Urothelium cell line (cell line): ENCODE results near the gene HMOX1.
A peak's percentile ranks its signal among the peaks of the same experiment; 100 is the strongest.

Experiments used
- DNase-seq: peaks from one replicate; pipeline ENCODE4 v3.0.0; 2011; ENCODE audit warnings: low spot score, mixed read lengths
- FAIRE-seq: peaks from 2 replicates; lab custom pipeline; 2011; peaks lifted over from hg19 to GRCh38; lab: Jason Lieb, UNC

Gene HMOX1

DNA sequence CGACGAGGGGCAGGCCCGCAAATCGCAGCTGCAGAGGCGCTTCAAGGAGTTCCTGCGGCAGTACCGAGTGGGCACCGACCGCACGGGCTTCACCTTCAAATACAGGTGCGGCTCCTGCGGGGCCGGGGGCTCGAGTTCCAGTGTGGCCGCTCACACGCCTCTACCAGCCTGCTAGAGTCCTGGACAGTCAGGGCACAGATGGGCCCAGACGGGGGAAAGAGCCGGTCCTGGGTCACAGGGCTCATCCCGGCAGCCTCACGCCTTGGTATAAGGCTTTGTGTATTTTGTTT, 19.6 kb downstream of the HMOX1 start:
- peak; percentile 64 for DNase-seq
- FAIRE-seq, result no peak

DNA sequence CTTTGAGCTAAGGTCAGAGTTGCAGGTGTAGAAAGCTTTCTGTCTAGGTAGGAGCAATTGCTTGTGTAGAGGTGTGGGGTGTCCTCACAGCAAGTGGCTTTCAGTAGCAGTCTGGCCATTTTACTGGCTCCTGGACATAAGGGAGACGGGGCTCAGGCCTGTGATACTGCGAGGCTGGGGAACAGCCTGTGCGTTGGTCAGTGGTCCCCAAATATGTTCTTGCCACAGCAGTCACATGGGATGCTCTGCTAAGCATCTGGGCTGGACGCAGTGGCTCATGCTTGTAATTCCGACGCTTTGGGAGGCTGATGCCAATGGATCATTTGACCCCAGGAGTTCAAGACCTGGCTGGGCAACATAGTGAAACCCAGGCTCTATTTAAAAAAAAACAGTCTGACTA, 21.0 kb downstream of the HMOX1 start:
- no peak for DNase-seq
- FAIRE-seq, result no peak

DNA sequence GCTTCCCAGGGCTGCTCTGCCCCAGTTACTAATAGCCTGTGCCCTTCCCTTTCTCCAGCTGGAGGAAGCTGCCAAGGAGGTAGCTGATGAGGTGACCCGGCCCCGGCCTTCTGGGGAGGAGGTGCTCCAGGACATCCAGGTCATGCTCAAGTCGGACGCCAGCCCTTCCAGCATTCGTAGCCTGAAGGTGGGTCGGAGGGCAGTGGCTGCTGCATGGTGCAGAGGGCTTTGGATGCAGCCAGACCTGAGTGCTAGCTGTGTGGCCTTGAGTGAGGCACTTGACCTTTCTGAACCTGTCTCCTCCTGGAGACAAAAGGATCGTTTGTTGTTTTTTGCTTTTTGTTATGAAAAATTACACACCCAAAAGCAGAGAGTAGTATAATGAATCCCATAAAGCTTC, 22.5 kb downstream of the HMOX1 start:
- DNase-seq (no peak), FAIRE-seq (peak; percentile 40)

DNA sequence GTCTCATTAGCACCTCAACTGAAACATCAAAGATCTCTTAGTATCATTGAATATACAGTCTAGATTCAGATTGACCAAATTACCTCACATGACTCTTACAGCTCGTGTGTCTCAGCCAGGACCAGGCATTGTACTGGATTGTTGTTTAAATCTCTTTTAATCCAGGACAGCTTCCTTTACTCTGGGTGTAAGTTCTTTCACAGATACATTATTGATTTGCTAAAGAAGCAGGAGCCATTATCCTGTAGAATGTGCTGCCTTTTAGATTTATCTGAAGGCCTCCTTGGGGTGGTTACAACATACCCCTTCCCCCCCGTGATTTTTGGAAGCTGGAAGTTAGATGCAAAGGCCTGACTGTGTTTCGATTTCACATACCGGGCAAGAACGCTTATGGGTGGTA, 23.3 kb downstream of the HMOX1 start:
- DNase-seq, result no peak
- FAIRE-seq, result peak; percentile 75

DNA sequence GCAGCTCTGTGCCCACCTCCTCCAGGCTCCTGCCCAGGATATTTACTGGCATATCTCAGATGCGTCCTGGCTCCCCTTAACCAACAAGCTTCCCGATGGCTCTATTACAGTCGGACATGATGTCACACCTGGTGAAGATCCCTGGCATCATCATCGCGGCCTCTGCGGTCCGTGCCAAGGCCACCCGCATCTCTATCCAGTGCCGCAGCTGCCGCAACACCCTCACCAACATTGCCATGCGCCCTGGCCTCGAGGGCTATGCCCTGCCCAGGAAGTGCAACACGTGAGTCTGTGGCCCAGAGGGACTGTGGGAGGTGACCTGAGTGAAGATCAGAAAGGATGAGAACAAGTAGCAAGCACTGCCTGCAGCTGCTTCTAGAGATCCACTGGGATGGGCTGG, 25.5 kb downstream of the HMOX1 start:
- DNase-seq, result no peak
- peak; percentile 99 for FAIRE-seq

DNA sequence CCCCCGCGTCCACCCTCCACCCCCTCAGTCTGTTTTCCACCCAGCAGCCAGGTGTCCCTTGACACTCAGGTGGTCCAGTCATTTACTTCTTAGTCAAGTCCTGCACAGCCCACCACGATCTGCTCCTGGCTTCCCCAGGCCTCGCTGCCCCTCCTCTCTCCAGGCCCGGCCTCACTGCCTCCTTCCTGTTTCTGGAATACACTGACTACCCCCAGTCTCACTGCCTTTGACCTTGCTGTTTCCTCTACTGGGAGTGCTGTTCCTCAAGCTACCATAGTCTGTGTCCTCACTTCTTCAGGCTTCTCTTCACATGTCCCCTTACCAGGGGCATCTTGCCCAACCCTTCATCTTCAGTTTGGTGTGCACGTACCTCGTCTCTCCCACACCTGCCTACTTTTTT, 26.5 kb downstream of the HMOX1 start:
- FAIRE-seq, result no peak
- DNase-seq, result no peak

DNA sequence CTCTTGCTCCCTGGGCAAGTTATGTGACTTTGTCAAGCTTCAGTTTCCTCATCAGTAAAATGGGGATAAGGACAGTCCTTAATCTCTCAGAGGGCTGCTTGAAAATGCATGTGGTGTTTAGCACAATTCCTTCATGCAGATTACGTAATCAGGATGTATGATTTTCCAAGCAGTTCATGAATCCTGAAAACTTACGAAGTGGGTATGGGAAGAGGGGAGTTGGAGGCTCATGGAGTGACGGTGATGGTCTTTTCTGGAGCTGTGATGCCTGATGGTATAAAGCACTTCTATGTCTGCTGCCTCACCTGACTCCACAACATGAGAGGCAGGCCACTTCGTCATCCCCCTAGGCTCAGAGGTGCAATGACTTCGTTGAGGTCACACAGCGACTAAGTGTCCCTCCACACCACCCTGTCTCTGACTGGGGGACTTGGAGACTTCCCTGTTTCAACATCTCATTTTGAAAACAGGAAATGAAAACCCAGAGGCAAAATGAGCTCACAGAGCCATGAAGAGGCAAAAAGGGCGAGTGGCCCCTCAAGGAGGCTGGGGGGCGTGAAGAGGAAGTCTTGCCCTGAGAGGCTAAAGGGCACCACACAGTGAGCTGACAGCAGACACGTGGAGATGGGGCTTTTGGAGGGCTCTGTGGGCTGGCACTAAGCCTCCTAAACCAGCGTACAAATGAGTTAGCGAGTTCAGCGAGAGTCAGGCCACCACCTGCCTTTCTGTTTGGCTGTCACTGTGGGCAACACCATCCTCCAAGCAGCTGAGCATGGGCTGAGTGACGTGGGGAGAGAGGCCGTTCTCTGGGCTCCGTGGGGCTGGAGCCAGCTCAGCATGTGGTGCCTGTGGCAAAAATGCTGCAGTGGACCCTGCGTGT, 29.1 kb downstream of the HMOX1 start:
- peak; percentile 97 for FAIRE-seq
- no peak for DNase-seq

DNA sequence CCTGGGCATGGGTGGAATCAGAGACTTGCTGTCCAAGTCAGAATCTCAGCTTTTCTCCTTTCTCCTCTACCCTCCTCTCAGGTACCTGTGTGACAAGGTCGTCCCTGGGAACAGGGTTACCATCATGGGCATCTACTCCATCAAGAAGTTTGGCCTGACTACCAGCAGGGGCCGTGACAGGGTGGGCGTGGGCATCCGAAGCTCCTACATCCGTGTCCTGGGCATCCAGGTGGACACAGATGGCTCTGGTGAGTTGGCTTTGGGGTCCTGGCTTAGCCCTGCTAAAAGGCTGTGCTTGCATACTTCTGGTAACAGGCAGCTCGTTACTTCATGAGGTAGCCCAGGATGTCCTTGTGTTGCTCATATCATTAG, 29.8 kb downstream of the HMOX1 start:
- no peak for DNase-seq
- FAIRE-seq, result no peak

DNA sequence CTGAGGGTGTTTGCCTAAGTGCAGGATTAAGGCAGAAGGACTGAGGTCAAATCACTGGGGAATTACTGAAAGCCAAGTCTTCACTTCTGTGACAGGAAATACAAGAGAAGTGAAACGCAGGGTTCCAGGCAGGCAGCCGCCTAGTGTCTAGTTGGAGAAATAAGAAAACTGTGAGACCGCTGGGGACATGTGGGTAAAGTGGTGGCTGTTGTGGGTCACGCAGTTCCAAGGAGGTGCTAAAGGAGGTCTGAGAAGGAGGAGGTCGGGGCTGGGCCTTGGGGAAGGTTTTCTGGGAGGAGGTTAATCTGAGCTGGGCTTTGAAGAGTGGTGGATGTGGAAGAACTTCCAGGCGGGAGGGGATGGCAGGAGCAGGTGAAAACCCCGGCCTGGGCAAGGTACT, 30.2 kb downstream of the HMOX1 start:
- no peak for FAIRE-seq
- no peak for DNase-seq

DNA sequence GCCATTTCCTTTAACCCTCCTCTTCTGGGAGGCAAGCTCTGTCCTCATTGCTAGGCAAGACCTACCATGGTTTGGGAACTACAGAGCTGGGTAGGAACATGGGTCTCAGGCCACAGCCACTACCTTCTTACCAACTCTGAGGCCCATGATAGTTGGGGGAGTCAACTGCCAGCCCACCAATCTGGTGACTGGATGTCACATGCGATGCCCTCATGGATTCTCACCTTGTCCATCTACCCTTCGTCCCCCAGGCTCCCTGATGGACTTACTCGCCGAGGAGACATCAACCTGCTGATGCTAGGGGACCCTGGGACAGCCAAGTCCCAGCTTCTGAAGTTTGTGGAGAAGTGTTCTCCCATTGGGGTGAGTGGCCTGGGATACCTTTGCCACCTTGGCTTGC, 32.7 kb downstream of the HMOX1 start:
- FAIRE-seq, result no peak
- no peak for DNase-seq

DNA sequence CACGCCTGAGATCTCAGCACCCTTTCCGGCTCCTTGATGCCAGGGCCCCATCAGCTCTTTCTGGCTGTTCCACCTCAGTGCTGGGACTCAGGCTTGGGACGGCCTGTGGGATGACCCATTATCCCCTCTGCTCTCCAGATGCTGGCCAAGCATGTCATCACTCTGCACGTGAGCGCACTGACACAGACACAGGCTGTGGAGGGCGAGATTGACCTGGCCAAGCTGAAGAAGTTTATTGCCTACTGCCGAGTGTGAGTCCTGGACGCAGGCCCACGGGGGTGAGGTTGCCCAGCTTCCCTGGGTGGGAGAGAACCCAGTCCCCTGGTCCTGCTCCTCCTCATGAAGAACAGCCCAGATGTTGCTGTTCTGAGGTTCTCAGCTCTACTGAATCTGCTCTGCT, 36.7 kb downstream of the HMOX1 start:
- DNase-seq (no peak), FAIRE-seq (no peak)

DNA sequence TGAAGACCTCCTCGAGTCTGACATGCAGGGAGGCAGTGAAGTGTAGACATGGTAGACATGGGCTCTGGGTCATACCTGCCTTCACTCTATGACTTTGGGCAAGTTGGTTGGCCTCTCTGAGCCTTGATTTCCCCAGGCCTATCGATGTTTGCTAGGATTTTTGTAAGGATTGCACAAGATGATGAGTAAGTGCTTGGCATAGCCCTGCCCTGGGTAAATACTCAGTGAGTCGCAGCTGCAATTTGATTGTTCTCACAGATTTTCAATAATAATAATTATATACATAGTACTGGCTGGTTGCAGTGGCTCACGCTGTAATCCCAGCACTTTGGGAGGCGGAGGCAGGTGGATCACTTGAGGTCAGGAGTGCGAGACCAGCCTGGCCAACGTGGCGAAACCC, 37.2 kb downstream of the HMOX1 start:
- DNase-seq, result no peak

DNA sequence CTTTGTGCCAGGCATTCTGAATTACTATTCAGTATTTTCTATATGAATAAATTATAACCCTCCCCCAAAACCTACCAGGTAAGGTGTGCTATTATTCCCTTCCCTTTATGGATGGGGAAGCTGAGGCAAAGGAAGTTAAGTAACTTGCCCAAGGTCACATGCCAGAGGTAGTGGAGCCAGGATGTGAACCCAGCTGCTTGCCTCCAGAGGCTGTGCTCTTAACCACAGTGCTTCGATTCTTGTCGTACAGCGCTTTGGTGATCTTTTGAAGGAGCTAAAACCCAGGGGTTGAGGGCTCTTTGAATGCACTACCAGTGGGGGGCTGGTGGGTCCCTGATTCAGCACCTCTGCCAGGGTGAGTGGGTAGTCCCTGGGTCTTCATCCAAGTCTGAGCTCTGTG, 37.8 kb downstream of the HMOX1 start:
- DNase-seq (no peak), FAIRE-seq (no peak)

More for the DNA sequence above, 37.2 kb downstream of the HMOX1 start:
- no peak for FAIRE-seq

DNA sequence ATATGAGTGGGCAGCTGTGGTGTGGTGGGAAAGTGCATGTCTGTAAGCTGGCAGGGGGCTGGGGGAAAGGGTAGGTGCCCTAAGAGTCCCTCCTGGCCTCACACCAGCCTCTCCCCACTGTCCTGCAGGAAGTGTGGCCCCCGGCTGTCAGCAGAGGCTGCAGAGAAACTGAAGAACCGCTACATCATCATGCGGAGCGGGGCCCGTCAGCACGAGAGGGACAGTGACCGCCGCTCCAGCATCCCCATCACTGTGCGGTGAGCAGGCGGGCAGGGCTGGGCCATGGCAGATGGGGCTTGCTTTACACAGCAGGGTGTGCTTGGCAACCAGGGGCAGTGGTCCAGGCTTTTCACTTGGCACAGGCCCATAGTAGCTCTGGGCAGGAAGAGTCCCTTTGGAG, 38.9 kb downstream of the HMOX1 start:
- no peak for FAIRE-seq
- DNase-seq, result no peak

DNA sequence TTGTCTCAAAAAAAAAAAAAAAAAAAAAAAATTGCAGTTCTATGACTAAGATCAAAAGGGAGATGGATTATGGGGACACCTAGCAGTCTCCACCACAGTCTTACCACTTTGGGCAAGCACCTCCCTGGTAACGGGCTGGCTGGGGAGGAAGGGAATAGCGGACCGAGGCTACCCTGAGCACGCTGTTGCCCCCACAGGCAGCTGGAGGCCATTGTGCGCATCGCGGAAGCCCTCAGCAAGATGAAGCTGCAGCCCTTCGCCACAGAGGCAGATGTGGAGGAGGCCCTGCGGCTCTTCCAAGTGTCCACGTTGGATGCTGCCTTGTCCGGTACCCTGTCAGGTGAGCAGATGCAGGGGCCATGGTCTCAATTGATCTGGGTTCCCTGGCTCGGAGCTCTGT, 40.2 kb downstream of the HMOX1 start:
- FAIRE-seq (no peak), DNase-seq (no peak)

DNA sequence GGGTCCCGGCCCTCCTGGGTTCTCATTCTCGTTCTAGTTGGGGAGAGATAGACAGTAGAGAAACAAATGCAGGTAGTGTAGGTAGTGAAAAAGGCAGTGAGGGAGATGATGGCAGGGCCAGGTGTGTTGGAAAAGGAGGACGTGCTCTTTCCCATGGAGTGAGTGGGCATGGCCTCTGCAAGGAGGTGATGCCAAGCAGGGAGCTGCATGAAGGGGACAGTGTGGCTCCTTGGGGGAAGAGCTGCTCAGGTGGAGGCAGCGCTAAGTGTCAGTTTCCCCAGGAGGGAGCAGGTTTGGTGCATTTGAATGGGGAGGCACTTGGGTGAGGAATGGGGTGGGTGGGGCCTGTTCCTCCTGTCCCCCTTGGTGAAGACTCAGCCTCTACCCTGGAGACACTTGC, 41.2 kb downstream of the HMOX1 start:
- FAIRE-seq (no peak), DNase-seq (no peak)

DNA sequence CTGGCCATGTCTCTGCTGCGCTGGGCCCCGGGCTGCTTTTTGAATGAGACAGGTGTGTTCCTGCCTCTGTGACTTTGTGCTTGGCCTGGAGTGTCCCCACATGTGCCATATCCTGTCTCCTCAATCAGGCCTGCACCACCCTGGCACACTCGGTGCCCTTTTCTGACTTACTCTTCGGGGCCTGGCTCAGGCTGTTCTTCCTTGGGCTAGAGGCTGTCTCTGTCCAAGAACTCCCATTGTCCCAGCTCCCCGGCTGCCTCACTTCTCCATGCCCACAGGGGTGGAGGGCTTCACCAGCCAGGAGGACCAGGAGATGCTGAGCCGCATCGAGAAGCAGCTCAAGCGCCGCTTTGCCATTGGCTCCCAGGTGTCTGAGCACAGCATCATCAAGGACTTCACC, 42.0 kb downstream of the HMOX1 start:
- DNase-seq (no peak), FAIRE-seq (no peak)

DNA sequence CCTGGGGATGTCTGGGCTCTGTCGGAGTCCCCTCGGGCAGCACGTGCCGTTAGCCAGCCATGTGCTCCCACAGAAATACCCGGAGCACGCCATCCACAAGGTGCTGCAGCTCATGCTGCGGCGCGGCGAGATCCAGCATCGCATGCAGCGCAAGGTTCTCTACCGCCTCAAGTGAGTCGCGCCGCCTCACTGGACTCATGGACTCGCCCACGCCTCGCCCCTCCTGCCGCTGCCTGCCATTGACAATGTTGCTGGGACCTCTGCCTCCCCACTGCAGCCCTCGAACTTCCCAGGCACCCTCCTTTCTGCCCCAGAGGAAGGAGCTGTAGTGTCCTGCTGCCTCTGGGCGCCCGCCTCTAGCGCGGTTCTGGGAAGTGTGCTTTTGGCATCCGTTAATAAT, 43.2 kb downstream of the HMOX1 start:
- FAIRE-seq, result no peak
- DNase-seq, result no peak

DNA sequence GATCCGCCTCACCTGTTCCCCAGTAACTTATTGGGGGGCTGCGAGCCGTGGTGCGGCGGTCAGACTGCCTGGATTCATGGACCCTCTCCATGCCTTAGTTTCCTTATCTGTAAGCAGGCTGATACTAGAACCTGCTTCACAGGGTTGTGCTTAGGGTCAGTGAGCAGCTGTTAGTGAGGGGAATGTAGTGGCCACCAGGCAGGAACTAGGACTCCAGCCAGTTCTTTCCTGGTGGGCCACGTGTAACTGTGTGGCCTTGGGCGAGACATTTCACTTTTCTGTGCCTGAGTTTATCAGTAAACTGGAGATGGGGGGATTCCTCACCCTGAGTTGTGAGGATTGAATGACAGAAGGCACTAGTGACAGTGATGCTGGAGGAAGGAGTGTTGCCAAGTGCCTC, 43.9 kb downstream of the HMOX1 start:
- DNase-seq (no peak), FAIRE-seq (no peak)

DNA sequence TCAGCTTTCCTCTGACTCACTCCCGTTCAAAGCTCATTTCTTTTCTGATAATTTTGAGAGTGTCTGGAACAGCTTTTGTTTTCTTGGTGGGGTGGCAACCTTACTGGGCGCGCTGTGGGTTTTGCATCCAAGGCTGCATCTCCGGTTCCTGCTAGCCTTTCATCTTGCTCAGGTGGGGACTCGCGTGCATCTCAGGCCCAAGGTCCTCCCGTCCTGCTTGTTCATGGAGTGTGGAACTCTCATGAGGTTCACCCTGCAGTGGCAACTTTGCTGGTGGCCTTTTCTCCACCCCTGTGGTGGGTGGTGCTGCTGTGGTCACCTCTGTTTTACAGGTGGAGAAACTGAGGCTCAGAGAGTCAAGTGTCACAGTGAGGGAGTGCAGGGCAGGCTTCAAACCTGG, 44.6 kb downstream of the HMOX1 start:
- no peak for DNase-seq
- FAIRE-seq, result no peak

DNA sequence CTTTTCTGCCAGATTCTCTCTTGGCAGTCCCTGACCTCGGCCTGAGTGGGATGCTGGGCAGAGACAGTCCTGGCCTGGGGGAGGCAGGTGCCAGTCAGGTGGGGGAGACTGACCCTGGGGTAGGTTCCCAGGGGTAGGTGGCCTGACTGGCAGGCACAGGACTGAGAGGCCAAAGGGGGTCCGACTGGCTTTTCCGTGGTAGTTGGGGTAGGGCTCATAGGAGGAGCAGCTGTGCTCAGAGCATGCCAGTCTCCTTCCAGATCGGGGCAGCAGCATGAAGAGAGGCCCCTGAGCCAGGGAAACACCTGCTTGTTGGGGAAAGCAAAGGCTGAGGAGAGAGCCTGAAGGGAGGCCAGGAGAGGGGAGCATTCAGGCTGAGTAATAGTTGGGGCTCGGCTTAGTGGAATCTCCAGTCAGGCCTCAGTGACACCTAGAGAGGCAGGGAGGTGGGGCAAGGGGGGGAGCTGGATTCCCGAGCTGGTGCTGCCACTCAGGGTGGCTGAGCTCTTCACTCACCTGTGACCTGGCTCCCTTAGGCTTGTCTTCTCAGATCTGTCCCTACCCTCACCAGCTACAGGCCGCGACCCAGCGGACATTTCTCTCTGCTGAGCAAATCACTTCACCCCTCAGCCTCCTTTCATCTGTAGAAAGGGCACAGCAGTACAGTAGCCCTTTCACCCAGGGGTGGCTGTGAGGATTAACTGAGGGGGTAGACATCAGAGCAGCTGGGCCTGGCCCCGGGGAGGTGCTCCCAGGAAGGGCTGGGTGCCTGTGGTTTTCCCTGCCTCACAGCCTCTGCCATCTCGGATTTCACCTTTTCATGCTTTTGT, 45.3 kb downstream of the HMOX1 start:
- DNase-seq, result no peak
- no peak for FAIRE-seq

DNA sequence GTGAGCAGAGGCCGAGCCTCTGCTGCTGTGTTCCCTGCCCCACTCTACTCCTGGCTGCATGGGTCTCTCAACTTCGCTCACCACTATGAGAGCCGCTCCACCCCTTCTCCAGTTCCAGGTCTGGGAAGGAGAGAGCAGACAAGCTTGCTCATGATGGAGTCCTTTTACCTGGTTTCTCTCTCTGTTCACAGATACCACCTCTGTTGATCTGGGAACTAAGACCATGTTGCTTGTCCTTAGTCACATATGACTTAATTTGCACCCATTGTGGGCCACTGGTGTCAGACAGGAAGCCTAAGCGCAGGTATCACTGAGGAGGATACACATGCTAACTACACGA, 45.9 kb downstream of the HMOX1 start:
- FAIRE-seq, result no peak
- no peak for DNase-seq

DNA sequence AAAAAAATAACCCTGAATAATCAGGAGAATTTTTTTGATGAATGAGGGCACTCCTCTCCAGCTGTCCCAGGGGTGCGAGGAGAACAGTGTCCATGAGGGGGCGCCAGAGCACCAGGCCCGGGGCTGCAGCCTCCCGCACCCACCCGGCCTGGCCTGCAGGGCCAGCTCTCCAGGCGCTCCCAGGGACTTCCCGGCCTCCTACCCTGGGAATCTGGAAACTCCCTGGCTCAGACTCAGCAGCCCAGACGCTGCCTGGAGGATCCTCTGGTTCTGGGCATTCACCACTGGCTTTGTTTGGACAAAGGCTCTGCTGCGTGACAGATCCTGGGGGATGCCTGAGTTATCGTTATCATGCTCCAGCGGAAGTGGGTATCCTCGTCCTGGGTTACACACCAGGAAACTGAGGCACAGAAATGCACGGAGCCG, 50.0 kb downstream of the HMOX1 start:
- FAIRE-seq (no peak), DNase-seq (peak; percentile 88)
